GM21360 (cell line): ENCODE data around the gene STAG2.
"Not testable (repeated sequence)": the region's sequence is repeated elsewhere in the genome, so short reads cannot be mapped to it uniquely, and the experiment has no call there.

ENCODE experiments used
- ATAC-seq: cut with Tn5 transposase; IDR thresholded peaks from one replicate; pipeline ENCODE4 v1.9.1; 2021; ENCODE audit warnings: mild to moderate bottlenecking, moderate library complexity; ENCODE audit not compliant: unreplicated experiment

Gene STAG2

GRCh38 chrX:124030520-124030919 is 69.0 kb downstream of the STAG2 start:
- peak; percentile 73 for ATAC-seq

DNA sequence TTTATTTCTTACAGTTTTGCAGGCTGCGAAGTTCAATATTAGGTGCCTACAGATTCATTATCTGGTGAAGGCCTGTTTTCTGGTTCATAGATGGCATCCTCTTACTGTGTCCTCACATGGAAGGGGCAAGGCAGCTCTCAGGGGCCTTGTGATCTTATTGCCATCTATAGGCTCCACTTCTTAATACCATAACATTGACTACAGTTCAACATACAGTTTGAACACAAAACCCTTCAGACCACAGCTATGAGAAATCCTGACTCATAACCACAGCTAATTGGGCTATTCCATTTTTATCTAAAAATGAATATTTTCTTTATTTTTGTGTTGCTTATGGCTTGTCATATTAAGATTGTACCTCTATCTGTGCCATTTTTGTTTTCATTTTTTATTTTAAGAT is 72.3 kb downstream of the STAG2 start:
- ATAC-seq = no peak

DNA sequence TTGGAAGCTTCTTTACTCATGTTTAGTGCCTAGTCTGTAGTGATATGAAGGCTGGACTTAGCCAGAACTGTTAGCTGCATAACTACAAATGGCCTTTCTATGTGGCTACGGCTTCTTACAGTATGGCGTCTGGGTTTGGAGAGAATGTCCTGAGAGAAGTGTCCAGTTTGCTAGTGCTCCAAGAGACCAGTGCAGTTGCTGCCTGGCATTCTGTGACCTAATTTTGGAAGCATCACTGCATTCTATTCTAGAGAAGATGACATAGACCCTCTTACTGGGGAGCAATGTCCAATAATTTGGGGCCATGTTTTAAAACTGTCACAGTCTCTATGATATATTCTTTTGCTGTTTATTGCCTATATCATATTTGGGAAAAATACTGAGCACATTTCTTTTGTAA is 74.2 kb downstream of the STAG2 start:
- no peak for ATAC-seq

DNA sequence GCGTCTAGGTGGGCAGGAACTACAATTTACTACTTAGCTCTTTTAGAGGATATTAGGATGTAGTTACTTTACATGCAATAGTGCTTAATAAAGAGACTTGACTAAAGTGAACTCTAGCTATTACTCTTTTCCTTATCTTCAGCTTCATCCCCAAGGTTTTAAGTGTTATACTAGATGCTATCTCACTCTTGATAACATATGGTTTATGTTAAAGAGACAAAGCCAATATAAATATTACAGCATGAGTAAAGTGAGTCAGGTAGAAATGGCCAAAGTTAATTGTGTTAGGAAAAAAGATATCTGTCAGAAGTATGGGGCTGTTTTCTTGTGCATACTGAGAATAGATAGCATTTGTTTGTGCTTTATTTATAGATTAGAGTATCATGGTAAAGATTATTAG is 80.5 kb downstream of the STAG2 start:
- ATAC-seq = no peak

GRCh38 chrX:124045109-124045508 is 83.6 kb downstream of the STAG2 start:
- ATAC-seq = no peak

GRCh38 chrX:124084417-124084816 is 122.9 kb downstream of the STAG2 start:
- not testable (repeated sequence) for ATAC-seq

DNA sequence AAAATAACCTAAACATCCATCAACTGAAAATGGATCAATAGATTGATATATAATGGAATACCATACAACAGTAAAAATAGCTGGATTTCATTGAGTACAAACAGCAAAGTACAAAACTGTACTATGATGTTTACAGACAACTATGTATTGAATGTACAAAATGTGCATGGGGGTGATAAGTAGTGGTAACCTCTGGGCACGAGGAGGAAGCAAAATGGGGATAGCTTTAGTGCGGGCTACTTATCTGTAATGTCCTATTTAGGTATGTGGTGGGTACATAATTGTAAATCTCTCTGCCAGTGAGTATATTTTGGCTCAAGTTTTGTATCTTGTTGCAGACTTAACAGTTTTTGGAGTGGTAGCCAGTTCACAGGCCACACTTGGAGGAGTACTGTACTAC is 123.6 kb downstream of the STAG2 start:
- no peak for ATAC-seq

DNA sequence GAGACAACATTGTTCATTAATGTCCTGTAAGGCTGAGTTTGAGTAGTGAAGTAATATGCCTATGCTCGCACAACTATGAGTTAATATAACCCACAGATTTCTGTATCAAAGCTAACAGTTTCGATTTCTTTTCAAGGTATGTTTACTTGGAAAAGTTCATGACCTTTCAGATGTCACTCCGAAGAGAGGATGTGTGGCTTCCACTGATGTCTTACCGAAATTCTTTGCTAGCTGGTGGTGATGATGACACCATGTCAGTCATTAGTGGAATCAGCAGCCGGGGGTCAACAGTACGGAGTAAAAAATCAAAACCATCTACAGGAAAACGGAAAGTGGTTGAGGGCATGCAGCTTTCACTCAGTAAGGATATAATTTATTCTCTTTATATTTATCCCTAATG is 124.9 kb downstream of the STAG2 start:
- ATAC-seq = no peak

GRCh38 chrX:124087000-124087746 is 125.7 kb downstream of the STAG2 start:
- ATAC-seq = no peak

DNA sequence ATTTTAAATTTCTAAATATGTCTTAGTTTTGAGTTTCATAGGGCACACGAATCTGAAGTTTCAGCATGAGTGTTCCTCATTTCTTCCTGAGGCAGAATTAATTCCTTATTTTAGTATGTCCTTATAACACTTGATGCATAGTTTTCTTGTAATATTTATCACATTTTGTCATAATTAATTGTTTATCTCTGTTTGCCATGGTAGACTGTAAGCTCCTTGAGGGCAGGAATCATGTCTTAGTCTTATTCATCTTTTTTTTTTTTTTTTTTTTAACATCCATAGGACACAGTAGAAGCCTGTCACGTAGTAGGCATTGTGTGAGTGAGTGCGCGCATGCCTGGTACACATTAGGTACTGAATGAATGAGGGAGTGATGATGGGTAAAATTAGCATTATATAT is 131.7 kb downstream of the STAG2 start:
- ATAC-seq = no peak

GRCh38 chrX:124097116-124097515 is 135.6 kb downstream of the STAG2 start:
- ATAC-seq = no peak

- ATAC-seq = no peak
These were observed 136.6 kb downstream of the STAG2 start for GRCh38 chrX:124098089-124098488.

DNA sequence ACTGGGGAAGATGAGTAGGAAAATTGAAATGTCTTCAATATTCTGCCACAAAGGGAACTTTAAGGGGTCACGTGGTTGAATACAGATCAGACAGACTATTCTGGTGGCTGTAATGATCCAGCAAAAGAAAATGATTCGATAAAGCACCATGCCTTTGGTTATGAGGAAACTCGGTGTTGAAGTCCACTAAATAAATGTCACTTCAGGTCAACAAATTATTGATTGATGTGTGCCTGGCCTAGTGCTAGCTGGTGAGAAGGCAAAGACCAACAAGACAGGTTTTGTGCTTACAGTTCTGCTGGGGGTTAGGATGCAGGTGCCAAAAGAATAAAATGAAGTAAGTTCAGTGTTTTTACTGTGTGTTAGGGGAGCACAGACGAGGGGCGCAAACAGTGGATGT is 142.5 kb downstream of the STAG2 start:
- no peak for ATAC-seq

- ATAC-seq = not testable (repeated sequence)
These were observed 143.0 kb downstream of the STAG2 start for GRCh38 chrX:124104512-124104911.

DNA sequence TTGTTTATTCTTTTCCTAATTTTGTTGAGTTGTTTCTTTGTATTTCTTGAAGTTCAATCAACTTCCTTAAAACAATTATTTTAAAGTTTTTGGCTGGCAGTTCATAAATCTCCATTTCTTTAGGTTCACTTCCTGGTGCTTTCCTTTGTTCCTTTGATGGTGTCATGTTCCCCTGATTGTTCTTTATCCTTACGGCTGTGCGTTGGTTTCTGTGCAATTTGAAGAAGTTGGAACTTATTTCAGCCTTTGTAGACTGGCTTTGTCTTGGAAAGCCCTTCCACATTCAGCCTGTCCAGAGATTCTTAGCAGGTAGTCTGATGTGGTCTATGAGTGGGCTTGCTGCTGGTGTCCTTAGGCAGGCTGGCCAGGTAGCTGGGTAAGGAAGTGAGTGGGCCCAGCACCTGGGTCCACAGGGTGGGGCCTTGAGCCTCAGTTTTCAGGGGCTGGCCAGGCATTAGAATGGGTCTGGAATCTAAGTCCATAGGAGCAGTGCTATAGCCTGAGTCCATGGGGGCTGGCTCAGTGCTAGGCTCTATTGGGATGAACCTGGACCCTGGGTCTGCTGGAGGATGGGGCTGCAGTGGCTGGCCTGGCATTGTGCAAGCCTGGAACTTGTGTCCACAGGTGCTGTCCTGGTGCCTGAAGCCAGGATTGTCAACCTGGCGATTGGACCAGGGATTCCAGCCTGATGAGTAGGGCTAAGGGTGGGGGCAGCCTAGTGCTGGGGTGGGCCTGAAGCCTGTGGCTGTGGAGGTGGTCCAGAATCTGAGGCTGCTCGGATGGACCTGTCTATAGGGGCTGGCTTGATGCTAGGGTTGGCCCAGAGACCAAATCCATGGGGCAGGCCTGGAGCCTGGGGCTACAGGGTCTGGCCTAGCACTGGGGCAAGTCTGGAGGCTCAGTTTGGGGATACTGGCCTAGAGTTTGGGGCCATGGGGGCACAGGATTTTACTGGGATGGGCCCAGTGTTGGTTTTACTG is 152.4 kb downstream of the STAG2 start:
- no peak for ATAC-seq

GRCh38 chrX:124117325-124117724 is 155.8 kb downstream of the STAG2 start:
- no peak for ATAC-seq

GRCh38 chrX:124125471-124125870 is 164.0 kb downstream of the STAG2 start:
- ATAC-seq = no peak

GRCh38 chrX:124127496-124127895 is 166.0 kb downstream of the STAG2 start:
- ATAC-seq = no peak

- not testable (repeated sequence) for ATAC-seq
These were observed 170.9 kb downstream of the STAG2 start for GRCh38 chrX:124132437-124132836.

DNA sequence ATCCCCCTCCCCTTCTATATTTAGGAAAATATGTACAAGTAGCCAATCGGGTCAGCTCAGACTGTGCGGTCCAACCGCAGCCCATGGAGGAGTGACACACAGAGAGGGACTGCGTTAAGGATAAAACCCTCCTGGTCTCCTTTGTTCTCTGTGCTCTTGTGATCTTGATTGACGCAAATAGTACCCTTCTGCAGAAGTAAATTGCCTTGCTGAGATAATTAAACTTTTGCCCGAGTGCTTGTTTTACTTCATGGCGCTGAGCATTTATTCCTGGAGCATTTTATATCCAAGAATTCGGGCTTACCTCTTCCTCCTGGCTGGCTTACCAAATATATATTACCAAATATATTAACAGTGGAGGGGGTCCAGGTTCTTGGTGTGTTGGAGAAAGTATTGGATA is 184.2 kb downstream of the STAG2 start:
- no peak for ATAC-seq

GRCh38 chrX:124151195-124151594 is 189.7 kb downstream of the STAG2 start:
- ATAC-seq = no peak
